ENCODE measurements around the gene SGPP2.
A peak's percentile ranks its signal among the peaks of the same experiment; 100 is the strongest.
"Not testable (repeated sequence)": the region's sequence is repeated elsewhere in the genome, so short reads cannot be mapped to it uniquely, and the experiment has no call there.

The SGPP2 gene

GRCh38 chr2:222430071-222430470 lies 5.7 kb downstream of the SGPP2 start:
- no peak for DNase-seq

GRCh38 chr2:222430681-222431080 lies 6.3 kb downstream of the SGPP2 start:
- no peak for DNase-seq

DNA sequence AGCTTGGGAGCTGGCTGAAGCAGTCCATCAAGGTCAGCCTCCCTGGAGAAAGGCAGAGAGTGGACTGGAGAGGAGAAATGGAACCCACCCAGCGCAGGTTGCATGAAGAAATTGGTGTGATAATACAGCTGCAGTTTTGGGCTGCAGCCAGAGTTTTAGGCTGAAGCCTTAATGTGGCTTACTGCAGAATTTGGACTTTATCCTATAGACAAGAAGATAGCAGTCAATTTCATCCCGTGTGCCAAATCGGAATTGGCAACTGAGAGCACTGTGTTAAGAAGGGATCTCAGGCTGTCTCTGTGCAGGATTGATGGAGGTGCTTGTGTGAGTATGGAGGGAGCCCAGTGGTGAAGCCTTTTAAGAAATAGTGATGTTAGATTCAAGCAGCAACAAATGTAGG lies 7.5 kb downstream of the SGPP2 start:
- no peak for DNase-seq

DNA sequence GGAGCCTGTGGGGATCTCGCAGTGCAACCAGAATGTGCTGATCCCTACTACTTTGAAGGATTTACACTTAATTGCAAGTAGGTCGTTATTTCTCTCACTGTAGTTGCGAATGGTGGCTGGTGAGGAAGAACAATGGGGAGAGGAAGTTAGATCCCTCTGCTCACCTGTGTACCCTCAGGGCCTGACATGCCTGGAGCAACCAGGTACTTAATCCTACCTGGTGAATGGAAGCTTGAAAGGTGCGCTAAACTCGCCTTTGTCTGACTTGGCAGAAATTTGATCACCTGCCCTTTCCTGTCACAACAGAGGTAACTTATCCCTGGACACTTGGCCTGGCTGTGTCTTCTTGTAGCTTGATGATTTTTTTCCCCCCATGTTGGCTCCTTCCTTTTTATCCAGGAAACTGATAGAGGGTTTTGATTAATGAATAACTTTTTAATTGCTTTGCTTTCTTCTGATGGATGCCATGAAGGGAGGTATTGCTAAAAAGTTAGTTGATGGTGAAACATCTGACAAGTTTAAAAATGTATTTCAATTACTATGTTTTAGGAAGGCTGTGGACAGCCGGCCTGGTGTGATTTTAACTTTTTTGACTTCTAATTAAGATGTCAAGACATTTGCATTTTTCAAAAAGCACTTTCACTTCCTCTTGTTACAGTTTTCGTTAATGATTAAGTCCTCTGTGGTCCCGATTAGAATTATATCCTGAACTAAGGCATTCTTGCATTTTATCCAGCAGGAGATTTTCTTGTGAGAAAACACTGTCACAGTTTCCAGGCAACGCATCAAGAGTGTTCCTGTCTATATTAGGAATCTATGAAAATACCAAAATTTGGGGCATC lies 9.2 kb downstream of the SGPP2 start:
- no peak for DNase-seq

DNA sequence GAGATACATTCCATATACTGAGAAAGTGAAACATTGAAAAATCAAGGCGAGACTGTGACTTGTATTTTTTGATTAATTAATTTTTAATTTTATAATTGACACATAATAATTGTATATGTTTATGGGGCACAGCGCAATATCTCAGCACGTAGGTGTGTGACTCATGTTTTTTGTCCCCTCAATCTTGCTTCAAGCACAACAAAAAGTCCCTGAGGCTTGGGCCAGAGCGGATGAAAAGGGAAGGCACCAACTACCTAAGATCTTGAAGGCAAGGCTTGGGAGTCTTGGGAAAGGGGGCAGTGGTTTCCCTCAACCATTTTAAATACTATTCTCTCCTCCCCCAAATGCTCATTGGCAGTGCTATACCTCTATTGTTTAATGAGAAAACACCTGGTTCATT lies 9.9 kb downstream of the SGPP2 start:
- DNase-seq = no peak

DNA sequence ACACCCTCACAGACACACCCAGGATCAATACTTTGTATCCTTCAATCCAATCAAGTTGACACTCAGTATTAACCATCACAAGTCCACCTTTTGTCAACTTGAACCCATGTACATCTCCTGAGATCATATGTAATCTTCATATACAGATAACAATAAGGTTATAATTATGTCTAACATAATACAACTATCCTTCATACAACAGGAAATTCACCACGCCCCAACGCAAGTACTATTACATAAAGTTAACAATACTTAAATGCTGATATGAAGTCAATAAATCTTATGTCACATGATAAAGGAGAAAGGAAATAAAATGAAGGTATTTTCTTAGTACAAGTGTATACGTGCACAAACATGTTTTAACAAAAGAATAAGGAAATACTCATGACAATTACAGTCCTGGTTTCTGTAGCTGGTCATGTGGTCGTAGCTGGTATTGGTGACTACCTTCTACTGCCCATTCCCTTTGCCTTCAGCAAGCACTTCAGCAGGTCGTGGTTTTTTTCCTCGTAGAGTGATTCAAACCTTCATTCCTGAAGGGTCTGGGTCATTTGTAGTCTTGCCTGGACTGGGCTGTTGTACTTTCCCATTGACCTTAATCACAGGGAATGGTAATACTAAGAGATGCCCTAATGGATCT lies 11.2 kb downstream of the SGPP2 start:
- not testable (repeated sequence) for DNase-seq

DNA sequence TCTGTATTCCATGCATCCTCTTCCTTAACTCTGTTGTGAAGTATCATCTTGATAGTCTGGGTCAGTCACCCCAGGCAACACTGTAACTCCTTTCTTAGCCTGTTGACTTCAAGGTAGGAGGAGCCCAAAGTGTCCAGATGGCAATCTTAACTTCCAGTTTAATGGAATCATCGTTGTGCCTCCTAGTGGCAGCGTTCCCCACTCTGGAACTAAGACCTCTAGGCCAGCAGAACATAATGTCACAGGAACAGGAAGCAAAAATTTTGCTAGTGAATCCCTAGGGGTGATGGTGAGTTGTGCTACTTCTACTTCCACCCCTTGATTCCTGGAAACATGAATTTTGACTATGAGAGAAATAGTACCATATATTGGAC lies 11.7 kb downstream of the SGPP2 start:
- no peak for DNase-seq

DNA sequence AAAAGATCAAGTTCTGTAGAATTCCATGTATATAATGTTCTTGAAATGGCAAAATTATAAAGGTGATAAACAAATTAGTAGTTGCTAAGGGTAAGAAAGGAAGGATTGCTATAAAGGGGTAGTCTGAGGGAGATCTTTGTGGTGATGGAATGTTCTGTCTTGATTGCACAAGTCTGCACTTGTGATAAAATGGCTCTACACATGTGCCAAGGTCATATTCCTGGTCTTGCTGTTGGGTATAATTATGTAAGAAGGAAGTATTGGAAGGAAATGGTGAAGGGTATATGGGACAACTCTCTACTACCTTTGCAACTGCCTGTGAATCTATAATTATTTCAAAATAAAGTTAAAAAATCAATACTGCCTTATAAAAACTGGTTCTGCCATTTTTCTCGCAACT lies 15.3 kb downstream of the SGPP2 start:
- DNase-seq = no peak

DNA sequence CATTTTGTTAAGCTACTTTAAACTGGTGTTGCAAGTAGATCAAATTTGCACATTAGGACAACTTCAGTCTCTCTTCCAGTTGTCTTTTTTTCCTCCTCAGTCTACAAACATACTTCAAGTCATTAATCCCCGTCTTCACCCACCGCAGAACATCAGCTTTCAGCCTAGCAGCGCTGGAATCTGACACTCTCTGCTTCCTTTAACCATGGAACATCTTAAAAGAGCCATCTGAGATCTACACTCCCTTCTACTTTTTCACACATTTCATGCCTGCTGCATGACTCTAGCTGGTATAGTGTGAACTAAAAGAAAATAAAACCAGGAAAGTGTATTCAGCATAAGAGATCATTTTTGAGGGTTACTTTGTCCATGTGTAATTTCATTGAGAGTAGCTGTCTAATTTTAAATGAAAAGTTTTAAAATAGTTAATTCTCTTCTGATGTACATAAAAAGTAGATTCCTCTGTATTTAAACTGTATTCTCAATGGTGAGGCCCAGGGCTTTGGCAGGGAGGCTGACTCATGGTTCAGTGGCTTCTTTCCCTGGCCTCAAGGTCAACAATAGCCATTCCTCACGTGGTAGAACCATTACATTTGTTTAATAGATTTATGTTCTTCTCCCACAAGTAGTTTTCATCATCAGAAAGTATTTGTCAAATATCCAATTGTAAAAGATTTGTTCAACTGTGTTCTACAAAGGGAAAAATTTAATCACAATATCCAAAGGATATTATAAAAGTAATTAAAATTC lies 16.5 kb downstream of the SGPP2 start:
- DNase-seq = no peak

DNA sequence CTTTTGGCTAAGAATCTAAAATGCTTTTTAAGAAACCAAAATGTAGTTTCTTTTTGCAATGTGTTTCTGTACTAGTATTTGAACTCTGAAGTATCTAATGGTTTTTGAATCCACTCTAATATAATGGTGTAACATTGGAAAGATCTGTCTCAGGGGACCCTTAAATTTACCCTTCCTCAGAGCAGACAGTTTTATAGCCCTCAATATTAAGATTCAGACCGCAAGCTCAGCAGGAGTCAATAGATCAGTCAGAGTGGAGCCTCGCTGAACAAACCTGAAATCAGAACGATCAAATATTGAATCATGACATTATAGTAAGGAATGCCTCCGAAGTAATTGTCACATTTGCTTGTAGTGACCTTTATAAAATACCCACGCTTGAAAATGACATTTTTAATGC lies 18.3 kb downstream of the SGPP2 start:
- DNase-seq = no peak

DNA sequence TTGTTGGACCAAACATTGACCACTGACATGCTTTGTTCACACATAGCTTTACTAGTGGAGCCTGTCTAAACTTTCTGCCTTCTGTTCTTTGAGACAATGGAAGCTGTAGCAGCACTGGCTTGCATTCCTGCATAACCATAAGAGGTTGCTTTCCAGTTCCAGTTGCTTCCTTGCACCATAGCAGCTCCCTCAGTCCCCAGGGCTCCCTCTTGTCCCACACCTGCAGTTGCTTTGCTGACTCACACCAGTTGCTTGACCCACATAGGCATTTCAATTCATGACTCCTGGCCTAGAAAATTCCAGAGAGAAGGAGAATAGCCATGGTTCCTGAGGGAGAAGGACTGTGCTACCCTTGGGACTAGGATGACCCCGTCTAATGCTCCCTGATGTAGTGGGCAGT lies 20.9 kb downstream of the SGPP2 start:
- no peak for DNase-seq

DNA sequence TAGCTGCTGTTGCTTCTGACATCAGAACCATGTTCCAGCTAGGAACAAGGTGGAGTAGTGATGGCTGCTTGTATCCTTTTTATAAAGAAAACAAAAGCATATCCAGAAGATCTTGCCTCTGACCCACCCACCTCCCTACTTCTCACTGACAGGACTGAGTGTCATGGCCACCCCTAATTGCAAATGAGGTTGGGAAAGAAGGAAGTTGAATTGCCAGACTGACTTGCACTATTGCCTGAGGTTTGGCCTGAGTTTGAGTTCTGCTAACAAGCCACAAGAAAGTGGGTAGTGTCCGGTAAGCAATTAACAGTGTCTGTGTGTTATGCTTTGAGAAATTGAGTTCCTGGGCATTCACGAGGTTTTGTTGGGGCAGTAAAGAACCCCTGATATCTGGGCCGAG lies 22.8 kb downstream of the SGPP2 start:
- DNase-seq = no peak

DNA sequence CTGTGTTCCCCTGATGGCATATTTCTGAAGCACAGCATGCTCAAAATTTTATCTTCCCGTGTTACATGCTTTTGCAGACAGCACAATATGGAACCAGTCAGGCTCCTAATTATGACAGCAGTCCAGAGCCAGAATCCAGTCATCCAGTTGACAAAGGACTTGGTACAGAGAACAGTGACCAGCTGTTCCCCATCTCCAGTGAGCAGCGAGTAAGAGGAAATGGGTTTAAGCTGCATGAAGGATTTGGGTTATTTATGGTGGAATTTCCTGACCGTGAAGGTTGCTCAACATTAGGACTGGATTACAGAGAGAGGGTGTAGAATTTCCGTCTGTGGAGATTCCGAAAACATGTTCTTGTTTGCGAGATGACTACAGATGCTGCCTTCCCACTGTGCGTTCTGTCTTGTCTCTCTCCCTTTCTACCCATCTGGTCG lies 24.4 kb downstream of the SGPP2 start:
- DNase-seq = peak; percentile 58

GRCh38 chr2:222450021-222450420 lies 25.7 kb downstream of the SGPP2 start:
- DNase-seq = no peak

- no peak for DNase-seq
Observed at GRCh38 chr2:222451224-222451674, 26.9 kb downstream of the SGPP2 start.

GRCh38 chr2:222452422-222452950 lies 28.1 kb downstream of the SGPP2 start:
- DNase-seq = no peak

GRCh38 chr2:222456479-222457077 lies 32.2 kb downstream of the SGPP2 start:
- no peak for DNase-seq

DNA sequence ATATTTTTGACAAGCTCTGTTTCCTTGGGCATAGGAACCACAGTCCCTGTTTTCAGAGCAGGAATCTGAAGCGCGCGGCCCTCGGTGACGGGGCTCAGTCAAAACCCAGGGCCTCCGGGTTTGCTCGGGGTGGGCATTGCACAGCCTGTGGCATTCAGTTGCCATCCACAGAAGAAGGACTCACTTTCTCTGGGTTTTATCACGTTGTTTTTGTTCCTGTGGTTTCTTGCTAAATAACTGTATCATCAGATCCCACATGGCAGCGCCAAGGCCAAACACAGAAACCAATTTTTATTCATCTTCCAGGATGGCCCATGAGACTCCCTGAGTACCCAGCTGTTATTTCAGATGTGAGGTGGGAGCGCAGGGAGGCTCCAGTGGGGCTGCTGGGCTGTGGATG lies 35.6 kb downstream of the SGPP2 start:
- no peak for DNase-seq

DNA sequence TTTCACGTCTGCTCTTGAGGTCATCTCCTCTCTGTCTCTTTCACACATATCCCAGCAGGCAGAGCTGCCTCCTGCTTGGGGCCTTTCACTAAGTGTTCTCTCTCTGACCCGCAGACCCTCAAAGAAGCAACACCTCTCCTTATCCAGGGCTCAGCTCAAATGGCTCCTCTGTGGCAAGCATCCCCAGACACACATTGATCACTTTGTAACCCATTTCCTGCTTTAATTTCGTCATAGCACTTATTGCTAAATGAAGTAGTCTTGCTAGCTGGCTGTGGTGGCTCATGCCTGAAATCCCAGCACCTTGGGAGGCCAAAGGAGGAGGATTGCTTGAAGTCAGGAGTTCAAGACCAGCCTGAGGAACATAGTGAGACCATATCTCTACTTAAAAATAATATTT lies 41.4 kb downstream of the SGPP2 start:
- no peak for DNase-seq

DNA sequence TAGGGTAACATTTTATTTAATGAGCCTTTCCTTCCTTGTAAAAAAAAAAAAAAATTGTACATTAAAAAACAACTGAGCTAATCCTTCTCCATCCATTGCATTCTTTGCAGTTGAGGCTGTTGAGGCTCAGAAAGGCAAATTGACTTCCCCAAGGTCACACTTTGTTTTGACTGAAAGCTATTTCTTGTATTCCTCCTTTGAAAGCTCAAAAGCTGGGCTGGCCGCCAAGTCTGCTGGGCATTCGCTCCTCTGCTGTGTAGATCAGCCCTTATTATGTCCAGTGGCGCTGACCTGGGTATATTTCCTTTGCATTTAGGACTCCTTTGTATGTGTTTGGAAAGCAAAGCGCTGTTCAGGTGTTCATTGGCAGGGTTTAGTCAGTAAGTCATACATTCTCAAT lies 44.0 kb downstream of the SGPP2 start:
- DNase-seq = no peak

GRCh38 chr2:222470802-222471468 lies 46.6 kb downstream of the SGPP2 start:
- DNase-seq = no peak

- DNase-seq = no peak
Observed at GRCh38 chr2:222477962-222478608, 53.7 kb downstream of the SGPP2 start.
